Measurements from ENCODE around the gene CEND1. TPM values are rescaled to one million over a fixed set of nuclear protein-coding genes. Genes with fewer than 3 reads are reported as not detected.

CEND1 gene
- total RNA-seq, 2 experiments from 2014 or later = 0.20 to 0.60 TPM

DNA sequence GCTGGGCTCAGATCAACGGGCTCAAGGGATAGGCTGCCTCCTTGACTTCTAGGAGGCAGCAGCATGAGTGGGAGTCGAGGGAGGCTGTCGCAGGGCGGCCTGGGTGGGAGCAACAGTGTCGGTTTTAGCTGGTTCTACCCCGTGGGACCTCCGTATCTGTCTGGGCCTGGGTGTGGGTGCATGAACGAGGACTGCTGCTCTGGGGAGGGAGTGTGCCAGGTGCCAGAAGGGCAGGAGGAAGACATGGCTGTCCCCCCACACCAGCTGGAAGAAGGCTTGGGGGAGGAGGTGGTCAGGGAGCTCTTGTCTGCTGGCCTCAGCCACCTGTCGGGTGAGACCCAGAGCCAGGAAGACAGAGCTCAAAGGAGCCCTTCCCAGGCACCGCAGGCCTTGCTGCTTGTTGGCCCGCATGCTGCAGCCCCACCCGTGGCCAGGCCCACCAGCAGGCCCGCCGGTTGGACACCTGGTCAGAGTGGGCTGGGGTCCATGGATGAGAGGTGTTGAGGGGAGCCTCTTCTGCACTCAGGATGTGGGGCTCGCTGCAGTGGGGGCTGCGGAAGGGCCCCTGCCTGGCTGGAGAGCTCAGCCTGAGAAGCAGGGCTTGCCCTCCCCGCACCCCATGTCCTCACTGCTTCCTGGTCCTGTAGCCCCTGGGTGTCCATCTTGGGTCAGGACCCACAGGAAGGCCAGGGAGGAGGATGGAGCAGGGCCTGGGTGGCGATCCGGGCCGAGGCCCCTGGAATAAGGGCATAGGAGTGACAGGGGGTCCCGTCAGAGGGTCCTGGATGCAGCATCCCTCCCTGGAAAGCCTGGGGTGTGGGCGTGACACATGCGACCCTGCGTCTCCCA is 3.4 kb downstream of the CEND1 start:
- POLR2A ChIA-PET = no interaction called here
- H3K9me3 Mint-ChIP-seq = no peaks in the 10 kb centered on the region
- no peaks in the 10 kb centered on the region for H3K27me3 Mint-ChIP-seq
- CTCF ChIA-PET = interaction anchor here (0.6 to 1.6 kb wide), 4 partner anchors 18 to 208 kb away, joined by 3 to 4 read pairs (median 3); partner anchors contain the start of genes DEAF1 and TMEM80
- no peak overlapping the region for H3K27ac Mint-ChIP-seq
- peaks cover 11% of the 10 kb centered on the region for H3K4me1 Mint-ChIP-seq
- H3K4me3 Mint-ChIP-seq = no peak overlapping the region
- peaks cover 10% of the 10 kb centered on the region for H3K36me3 Mint-ChIP-seq (ENCODE audit: low read depth)
- no peak for DNase-seq

- Mint-ChIP-seq H3K27me3 (no peaks in the 10 kb centered on the region), H3K36me3 (ENCODE audit: low read depth) (peaks cover 7% of the 10 kb centered on the region), H3K4me3 (no peak overlapping the region), H3K27ac (no peak overlapping the region), H3K9me3 (no peaks in the 10 kb centered on the region), H3K4me1 (peaks cover 18% of the 10 kb centered on the region)
- peak; percentile 40 for DNase-seq
- POLR2A ChIA-PET = no interaction called here
- CTCF ChIA-PET = interaction anchor here (1.0 kb wide), 1 partner anchor 11 kb away, joined by 3 read pairs; no protein-coding TSS in a partner anchor
These were observed 6.3 kb downstream of the CEND1 start for GRCh38 chr11:783581-784015.

DNA sequence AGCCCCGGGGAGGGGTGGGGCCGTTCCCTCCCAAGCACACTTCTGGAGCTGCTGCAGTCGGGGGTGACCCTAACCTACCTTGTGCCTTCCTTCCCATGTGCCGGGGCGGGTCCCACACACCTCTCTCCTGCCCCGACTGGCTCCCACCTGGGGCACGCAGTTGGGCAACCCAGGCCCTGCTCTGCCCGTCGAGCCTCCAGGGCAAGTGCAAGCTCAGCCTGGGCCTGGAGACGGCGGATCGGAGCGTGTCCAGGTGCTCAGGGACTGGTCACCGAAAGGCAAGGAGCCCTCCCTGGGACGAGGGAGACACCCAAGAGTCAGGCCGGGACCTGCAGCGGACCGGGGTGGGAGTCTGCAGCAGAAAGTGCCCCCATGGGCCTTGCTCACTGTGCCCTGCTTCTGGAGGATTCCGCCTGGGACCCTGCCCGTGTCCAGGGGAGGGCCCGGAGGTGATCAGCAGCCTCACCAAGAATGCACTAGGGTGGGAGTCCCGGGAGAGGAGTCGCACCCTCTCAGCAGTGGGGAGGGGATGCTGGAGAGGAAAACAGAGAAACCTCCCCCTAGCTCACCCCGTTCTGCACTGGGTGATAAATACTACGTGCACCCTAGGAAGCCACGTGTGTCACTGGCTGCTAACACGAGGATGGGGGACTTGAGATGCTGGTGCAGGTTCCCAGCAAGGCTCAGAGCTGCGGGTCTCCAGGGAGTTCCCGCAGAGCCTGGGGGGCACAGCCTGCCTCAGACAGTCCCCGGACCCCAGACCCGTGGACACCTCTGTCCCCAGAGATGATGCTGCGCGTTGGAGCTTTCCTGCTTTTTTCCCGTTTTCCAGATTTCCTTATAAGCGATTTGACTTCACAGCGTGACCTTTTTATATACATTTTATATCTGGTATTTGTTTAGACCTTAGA is 7.4 kb downstream of the CEND1 start:
- no peaks in the 10 kb centered on the region for H3K9me3 Mint-ChIP-seq
- no peak overlapping the region for H3K27ac Mint-ChIP-seq
- no peak overlapping the region for H3K4me3 Mint-ChIP-seq
- peaks cover 7% of the 10 kb centered on the region for H3K36me3 Mint-ChIP-seq (ENCODE audit: low read depth)
- peaks cover 15% of the 10 kb centered on the region for H3K4me1 Mint-ChIP-seq
- H3K27me3 Mint-ChIP-seq = no peaks in the 10 kb centered on the region
- DNase-seq = no peak
- ChIA-PET POLR2A (no interaction called here), CTCF (interaction anchor here (0.6 kb wide), 1 partner anchor 70 kb away, joined by 3 read pairs; no protein-coding TSS in a partner anchor)

- Mint-ChIP-seq H3K4me3 (peak overlapping the region; percentile 13), H3K9me3 (no peaks in the 10 kb centered on the region), H3K36me3 (ENCODE audit: low read depth) (peaks cover 10% of the 10 kb centered on the region), H3K27ac (no peak overlapping the region), H3K4me1 (peaks cover 26% of the 10 kb centered on the region), H3K27me3 (no peaks in the 10 kb centered on the region)
- CTCF ChIA-PET = no interaction called here
- POLR2A ChIA-PET = no interaction called here
- no peak for DNase-seq
These were observed 9.8 kb downstream of the CEND1 start for GRCh38 chr11:779955-780532.

- DNase-seq = no peak
- Mint-ChIP-seq H3K9me3 (no peaks in the 10 kb centered on the region), H3K27ac (peak overlapping the region; percentile 46), H3K27me3 (no peaks in the 10 kb centered on the region), H3K4me1 (peaks cover 31% of the 10 kb centered on the region), H3K36me3 (ENCODE audit: low read depth) (peaks cover 10% of the 10 kb centered on the region), H3K4me3 (peak overlapping the region; percentile 30)
- ChIA-PET CTCF (interaction anchor here (0.7 to 1.1 kb wide), 2 partner anchors 52 to 260 kb away, joined by 3 to 5 read pairs; no protein-coding TSS in a partner anchor), POLR2A (no interaction called here)
These were observed 10.6 kb downstream of the CEND1 start for GRCh38 chr11:778976-779954.

DNA sequence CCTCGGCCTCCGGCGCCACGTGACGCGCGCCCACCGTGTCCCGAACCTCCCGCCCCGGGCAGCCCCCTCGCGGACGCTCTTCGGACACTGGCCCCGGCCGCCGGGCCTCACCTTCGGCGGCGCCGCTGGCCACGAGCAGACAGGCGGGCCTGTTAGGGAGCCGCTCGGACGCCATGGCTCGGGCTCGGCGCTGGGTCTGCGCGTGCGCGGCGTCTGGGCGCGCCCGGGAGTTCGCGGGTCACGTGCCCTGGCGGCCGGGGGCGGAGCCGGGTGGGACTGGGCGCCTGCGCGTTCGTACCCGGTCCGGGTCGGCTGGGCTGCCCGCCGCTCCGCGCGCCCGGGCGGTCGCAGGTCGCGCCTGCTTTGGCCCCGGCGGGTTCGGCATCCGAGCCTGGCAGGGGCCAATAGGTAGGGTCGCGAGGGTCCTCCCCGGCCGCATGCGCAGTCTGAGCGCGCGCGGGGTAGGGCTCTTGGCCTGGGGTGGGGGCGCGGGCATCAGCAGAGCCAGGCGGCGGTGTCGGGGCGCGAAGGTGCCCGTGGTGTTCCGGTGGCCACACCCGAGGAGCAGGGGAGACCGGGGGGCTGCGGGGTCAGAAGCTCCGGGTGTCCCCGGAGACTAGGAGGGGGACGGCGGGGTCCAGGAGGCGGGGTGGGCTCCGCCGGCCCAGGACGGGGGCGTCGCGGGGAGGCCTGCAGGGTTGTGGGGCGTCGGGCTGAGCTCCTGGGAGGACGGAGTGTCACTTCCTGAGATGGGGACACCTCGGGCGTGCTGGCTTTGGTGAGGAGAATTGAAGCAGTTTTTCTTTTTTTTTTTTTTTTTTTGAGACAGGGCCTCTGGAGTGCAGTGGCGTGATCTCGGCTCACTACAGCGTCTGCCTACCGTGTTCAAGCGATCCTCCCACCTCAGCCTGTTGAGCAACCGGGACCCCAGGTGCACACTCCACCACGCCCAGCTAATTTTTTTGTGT is 12.3 kb downstream of the CEND1 start, which contains the start of gene GATD1:
Gene GATD1 (minus strand): TSS at position 200 of the 968 bp plus-strand sequence. CDS start 25 bp downstream, at position 175.
- Mint-ChIP-seq H3K27ac (peak within 1 kb of the TSS; percentile 91), H3K4me1 (peaks cover 25% of the 10 kb centered on the region), H3K4me3 (peak within 1 kb of the TSS; percentile 83), H3K36me3 (ENCODE audit: low read depth) (peaks cover 4% of the 10 kb centered on the region), H3K27me3 (no peaks in the 10 kb centered on the region), H3K9me3 (no peaks in the 10 kb centered on the region)
- CTCF ChIA-PET = interaction anchor here (0.6 to 0.9 kb wide), 8 partner anchors 14 to 165 kb away, joined by 3 to 6 read pairs (median 3); no protein-coding TSS in a partner anchor
- peak; percentile 94 for DNase-seq
- POLR2A ChIA-PET = interaction anchor here (1.3 kb wide), 1 partner anchor 13 kb away, joined by 4 read pairs; no protein-coding TSS in a partner anchor

DNA sequence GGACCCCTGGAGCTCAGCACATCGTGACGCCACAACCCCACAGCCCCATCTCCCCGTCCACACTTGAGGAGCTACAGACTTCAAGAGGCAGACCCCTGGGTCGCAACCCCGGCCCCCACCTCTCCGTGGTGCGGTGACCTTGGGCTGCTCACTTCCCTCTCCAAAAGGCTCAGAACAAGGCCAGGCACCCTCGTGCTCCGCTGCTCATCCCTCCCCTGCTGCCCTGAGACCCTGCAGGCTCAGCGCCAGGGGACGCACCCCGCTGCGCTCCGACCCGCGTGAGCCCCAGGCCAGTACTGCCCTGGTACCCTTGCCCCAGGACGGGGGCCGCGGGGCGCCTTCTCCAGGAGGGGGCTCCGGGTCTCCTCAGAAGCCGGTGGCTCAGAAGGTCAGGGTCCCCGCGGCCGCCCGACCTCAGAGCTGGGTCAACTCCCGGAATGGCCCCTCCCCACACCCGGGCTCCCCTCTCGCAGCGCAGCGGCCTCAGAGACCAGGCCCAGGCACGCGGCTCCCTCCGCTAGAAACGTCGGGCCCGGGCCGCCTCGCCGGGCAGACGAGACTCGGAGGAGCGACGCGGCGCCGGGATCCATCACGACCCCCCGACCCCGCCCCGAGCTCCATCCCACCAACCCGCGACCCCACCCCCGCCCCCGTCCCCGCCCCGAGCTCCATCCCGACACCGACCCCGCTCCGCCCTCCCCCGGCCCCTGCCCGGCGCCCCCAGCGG is 13.2 kb downstream of the CEND1 start:
- Mint-ChIP-seq H3K4me3 (peak overlapping the region; percentile 80), H3K36me3 (ENCODE audit: low read depth) (peaks cover 4% of the 10 kb centered on the region), H3K27ac (peak overlapping the region; percentile 87), H3K9me3 (no peaks in the 10 kb centered on the region), H3K27me3 (no peaks in the 10 kb centered on the region), H3K4me1 (peaks cover 25% of the 10 kb centered on the region)
- CTCF ChIA-PET = interaction anchor here (0.9 to 1.9 kb wide), 2 partner anchors 24 to 258 kb away, joined by 3 to 6 read pairs; no protein-coding TSS in a partner anchor
- DNase-seq = peak; percentile 33
- POLR2A ChIA-PET = interaction anchor here (1.3 kb wide), 1 partner anchor 14 kb away, joined by 4 read pairs; no protein-coding TSS in a partner anchor

DNA sequence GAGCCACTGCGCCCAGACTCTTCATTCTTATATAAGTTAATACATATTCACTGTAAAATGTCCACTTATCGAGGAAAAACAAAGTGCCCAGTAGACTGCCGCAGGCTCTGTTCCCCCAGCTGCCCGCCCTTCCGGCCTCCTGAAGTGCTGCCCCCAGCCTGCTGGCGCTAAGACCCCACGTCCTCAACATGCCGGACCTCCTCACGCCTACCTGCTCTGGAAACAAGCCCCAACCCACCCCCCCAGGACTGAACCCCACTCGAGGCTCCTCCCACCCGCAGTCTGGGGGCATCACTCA is 13.7 kb downstream of the CEND1 start:
- Mint-ChIP-seq H3K4me3 (peak overlapping the region; percentile 80), H3K27me3 (no peaks in the 10 kb centered on the region), H3K36me3 (ENCODE audit: low read depth) (peaks cover 4% of the 10 kb centered on the region), H3K4me1 (peaks cover 25% of the 10 kb centered on the region), H3K9me3 (no peaks in the 10 kb centered on the region), H3K27ac (peak overlapping the region; percentile 87)
- ChIA-PET POLR2A (no interaction called here), CTCF (interaction anchor here (1.9 kb wide), 1 partner anchor 257 kb away, joined by 6 read pairs; no protein-coding TSS in a partner anchor)
- DNase-seq = no peak

DNA sequence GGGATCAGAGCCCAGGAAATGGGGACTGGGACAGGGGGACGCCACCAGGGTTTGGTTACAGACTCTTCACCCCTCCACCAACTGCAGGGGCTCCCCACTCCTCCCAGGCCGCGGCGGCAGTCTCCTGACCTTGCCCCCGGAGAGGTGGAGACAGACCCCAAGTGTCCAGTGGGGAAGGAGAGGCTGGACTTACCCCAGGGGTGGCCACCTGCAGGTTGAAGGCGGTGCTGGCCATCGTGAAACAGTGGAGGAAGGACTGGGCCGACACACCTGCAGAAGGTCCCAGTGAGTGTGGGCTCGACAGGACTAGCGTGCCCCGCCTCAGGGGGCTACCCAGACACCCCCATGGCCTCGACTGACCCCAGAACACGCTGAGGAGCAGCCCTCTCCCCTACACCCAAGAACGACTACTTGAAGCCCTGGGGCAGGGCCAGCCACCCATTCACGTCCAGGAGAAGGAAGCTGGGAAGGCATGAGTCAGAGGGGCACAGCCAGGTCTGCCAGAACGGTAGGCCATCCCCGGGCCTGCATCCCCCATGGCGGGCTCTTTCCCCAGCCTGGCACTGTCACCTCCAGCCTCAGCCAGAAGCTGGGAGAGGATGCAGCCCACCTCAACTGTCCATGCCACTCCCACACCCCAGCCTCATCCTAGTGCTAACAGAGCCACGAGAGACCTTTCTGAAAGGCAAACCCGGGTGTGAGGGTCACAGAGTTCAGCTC is 14.9 kb downstream of the CEND1 start:
- H3K27ac Mint-ChIP-seq = peak overlapping the region; percentile 51
- CTCF ChIA-PET = interaction anchor here (1.9 kb wide), 1 partner anchor 256 kb away, joined by 6 read pairs; no protein-coding TSS in a partner anchor
- H3K27me3 Mint-ChIP-seq = no peaks in the 10 kb centered on the region
- POLR2A ChIA-PET = no interaction called here
- DNase-seq = no peak
- no peaks in the 10 kb centered on the region for H3K9me3 Mint-ChIP-seq
- peaks cover 2% of the 10 kb centered on the region for H3K36me3 Mint-ChIP-seq (ENCODE audit: low read depth)
- peaks cover 24% of the 10 kb centered on the region for H3K4me1 Mint-ChIP-seq
- H3K4me3 Mint-ChIP-seq = peak overlapping the region; percentile 54

DNA sequence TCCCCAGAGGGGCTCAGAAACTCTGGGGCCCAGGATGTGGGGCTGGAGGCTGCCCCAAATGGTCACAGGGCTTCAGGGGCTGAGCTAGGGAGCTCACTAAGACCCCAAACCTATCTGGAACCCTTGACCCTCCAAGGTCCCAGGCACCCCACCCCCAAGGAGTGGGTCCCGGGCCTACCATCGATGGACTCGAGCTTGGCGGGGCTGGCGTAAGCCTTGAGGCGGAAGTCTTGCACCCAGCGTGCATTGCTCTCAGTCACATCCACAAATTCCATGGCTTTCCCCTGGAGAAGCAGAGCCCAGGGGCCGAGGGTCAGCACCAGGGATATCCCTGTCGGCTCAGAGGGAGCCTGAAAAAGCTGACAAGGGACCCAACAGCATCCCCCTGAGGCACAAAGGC is 16.1 kb downstream of the CEND1 start:
- Mint-ChIP-seq H3K27ac (peak overlapping the region; percentile 25), H3K9me3 (no peaks in the 10 kb centered on the region), H3K36me3 (ENCODE audit: low read depth) (peaks cover 2% of the 10 kb centered on the region), H3K4me3 (no peak overlapping the region), H3K4me1 (peaks cover 17% of the 10 kb centered on the region), H3K27me3 (no peaks in the 10 kb centered on the region)
- no peak for DNase-seq
- ChIA-PET CTCF (interaction anchor here (0.7 kb wide), 1 partner anchor 17 kb away, joined by 3 read pairs; no protein-coding TSS in a partner anchor), POLR2A (no interaction called here)

Data from activated CD4-positive, alpha-beta T cell treated with anti-CD3 and anti-CD28 coated beads, Interleukin-2, amount 10 ng/mL, durations not matched to agents 7 days and 5 days (primary cell).